Neural cell (in vitro differentiated cells): ENCODE measurements around the gene HPSE2.

ENCODE experiments used
- CTCF ChIP-seq: fragments of 450-650 bp; IDR thresholded peaks from 2 replicates; pipeline ENCODE4 v1.5.1; 2014; ENCODE audit warnings: antibody characterized with exemption, mild to moderate bottlenecking, moderate library complexity; ENCODE audit not compliant: poor library complexity, severe bottlenecking
- EZH2 ChIP-seq: fragments of 200-600, 300-800 bp; shearing (Covaris generic), sonication (generic); IDR thresholded peaks from 2 replicates; pipeline ENCODE4 v1.6.1; 2014; ENCODE audit warnings: antibody characterized with exemption, low read length, borderline replicate concordance, mild to moderate bottlenecking; ENCODE audit not compliant: insufficient read depth, poor library complexity, severe bottlenecking
- POLR2AphosphoS5 ChIP-seq: IDR thresholded peaks from 2 replicates; pipeline ENCODE4 v1.6.1; 2012
- RAD21 ChIP-seq: fragments of 450-650 bp; conservative IDR thresholded peaks from 2 replicates; pipeline ENCODE4 v1.6.1; 2014; ENCODE audit warnings: antibody characterized with exemption, mild to moderate bottlenecking, moderate library complexity
- REST ChIP-seq: IDR thresholded peaks from 2 replicates; pipeline ENCODE4 v1.6.1; 2012; ENCODE audit warnings: borderline replicate concordance
- SMC3 ChIP-seq: fragments of 450-650 bp; conservative IDR thresholded peaks from 2 replicates; pipeline ENCODE4 v1.6.1; 2014; ENCODE audit warnings: antibody characterized with exemption, mild to moderate bottlenecking, moderate library complexity; ENCODE audit not compliant: poor library complexity
- TAF1 ChIP-seq: IDR thresholded peaks from 2 replicates; pipeline ENCODE4 v1.6.1; 2012; ENCODE audit warnings: low read depth

- TF ChIP-seq POLR2AphosphoS5, result no peak
- no peak for TF ChIP-seq CTCF
- no peak for TF ChIP-seq EZH2
- no peak for TF ChIP-seq RAD21
- TF ChIP-seq TAF1, result no peak
- TF ChIP-seq REST, result no peak
- TF ChIP-seq SMC3, result no peak
Measured at GRCh38 chr10:98627711-98628110, 607.9 kb downstream of the HPSE2 start.
